GM11168 (cell line): Measurements from ENCODE around the gene OR4C45.
"Not testable (repeated sequence)": the region's sequence is repeated elsewhere in the genome, so short reads cannot be mapped to it uniquely, and the experiment has no call there.

Experiments used
- in situ Hi-C: fragments of 300-500 bp; cut with MboI; formaldehyde crosslinking; loops from one replicate; pipeline ENCODE4 v1.12.0; 2022; ENCODE audit warnings: low sequenced_read_pairs; ENCODE audit not compliant: unreplicated experiment

The OR4C45 gene

GRCh38 chr11:50032574-50032973, at the start of gene OR4C45:
TSS of gene OR4C45 (plus strand) at chr11:50032874.
- in situ Hi-C loops = no loop called here

GRCh38 chr11:49995565-49995964, 37.1 kb upstream of the OR4C45 start:
- in situ Hi-C loops = no loop called here

- in situ Hi-C loops = no loop called here
Observed at GRCh38 chr11:50030193-50030592, 2.5 kb upstream of the OR4C45 start.

GRCh38 chr11:50036239-50036638, 3.6 kb downstream of the OR4C45 start:
- in situ Hi-C loops = not testable (repeated sequence)

GRCh38 chr11:50037251-50037650, 4.6 kb downstream of the OR4C45 start:
- in situ Hi-C loops = no loop called here

- in situ Hi-C loops = no loop called here
Observed at GRCh38 chr11:50044647-50045046, 12.0 kb downstream of the OR4C45 start.

- in situ Hi-C loops = not testable (repeated sequence)
Observed at GRCh38 chr11:50063056-50063455, 30.4 kb downstream of the OR4C45 start.

- in situ Hi-C loops = no loop called here
Observed at GRCh38 chr11:50070389-50070788, 37.7 kb downstream of the OR4C45 start.

GRCh38 chr11:50071584-50072225, 39.0 kb downstream of the OR4C45 start:
- in situ Hi-C loops = no loop called here

- in situ Hi-C loops = no loop called here
Observed at GRCh38 chr11:50072226-50073112, 39.8 kb downstream of the OR4C45 start.

- in situ Hi-C loops = no loop called here
Observed at GRCh38 chr11:50073113-50074105, 40.7 kb downstream of the OR4C45 start.

GRCh38 chr11:50074161-50074560, 41.5 kb downstream of the OR4C45 start:
- in situ Hi-C loops = no loop called here

GRCh38 chr11:50075856-50076255, 43.2 kb downstream of the OR4C45 start:
- in situ Hi-C loops = no loop called here

- in situ Hi-C loops = no loop called here
Observed at GRCh38 chr11:50077526-50077925, 44.9 kb downstream of the OR4C45 start.

- in situ Hi-C loops = no loop called here
Observed at GRCh38 chr11:50078001-50078400, 45.3 kb downstream of the OR4C45 start.

- in situ Hi-C loops = not testable (repeated sequence)
Observed at GRCh38 chr11:50078946-50079345, 46.3 kb downstream of the OR4C45 start.

- in situ Hi-C loops = no loop called here
Observed at GRCh38 chr11:50080256-50080655, 47.6 kb downstream of the OR4C45 start.
